HG03108 (cell line): ENCODE results near the gene SEC61A1.

Experiments used
- ATAC-seq: cut with Tn5 transposase; IDR thresholded peaks from one replicate; pipeline ENCODE4 v1.9.1; 2021; ENCODE audit warnings: moderate library complexity; ENCODE audit not compliant: unreplicated experiment

SEC61A1 gene

DNA sequence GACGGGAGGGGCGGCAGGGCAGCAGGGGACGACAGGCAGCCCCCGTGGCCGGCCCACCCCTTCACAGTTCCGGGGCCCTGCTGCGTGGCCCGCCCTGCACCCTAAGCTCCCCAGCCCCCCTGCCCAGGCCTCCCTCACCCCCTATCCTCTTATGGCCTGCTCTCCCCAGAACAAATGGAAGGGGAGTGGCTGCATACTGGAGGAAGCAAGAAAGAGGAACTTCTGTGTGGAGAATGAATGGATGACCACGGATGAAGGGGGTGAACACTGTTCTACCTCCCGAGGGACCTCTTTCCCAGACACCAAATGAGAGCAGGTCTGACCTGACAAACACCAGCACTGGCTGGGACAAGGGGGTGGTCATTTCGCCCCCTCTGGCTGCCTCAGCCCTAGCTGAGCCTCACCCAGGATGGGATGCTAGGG, 25.0 kb downstream of the SEC61A1 start:
- ATAC-seq = no peak

GRCh38 chr3:128077665-128078064, 25.4 kb downstream of the SEC61A1 start:
- no peak for ATAC-seq

DNA sequence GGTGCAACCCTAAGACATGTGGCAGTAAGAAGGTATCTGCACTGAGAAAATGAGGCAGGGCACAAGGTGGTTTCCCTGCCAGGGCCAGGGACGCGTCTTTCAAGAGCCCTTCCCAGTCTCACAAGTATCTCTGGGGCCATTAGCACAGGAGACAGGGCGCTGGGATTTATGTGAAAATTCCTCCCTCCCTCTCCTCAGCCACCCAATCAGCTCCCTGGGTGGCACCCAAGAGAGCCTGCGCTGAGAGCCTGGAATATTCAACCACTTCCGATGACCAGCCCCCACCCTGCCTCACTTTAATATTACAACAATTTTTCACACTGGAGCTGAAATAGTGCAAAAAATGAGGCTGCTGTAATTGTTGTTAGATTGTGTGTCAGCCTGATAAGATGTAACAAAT, 26.1 kb downstream of the SEC61A1 start:
- no peak for ATAC-seq

GRCh38 chr3:128078875-128079274, 26.6 kb downstream of the SEC61A1 start:
- ATAC-seq = no peak

- ATAC-seq = no peak
These were observed 27.6 kb downstream of the SEC61A1 start for GRCh38 chr3:128079823-128080222.

DNA sequence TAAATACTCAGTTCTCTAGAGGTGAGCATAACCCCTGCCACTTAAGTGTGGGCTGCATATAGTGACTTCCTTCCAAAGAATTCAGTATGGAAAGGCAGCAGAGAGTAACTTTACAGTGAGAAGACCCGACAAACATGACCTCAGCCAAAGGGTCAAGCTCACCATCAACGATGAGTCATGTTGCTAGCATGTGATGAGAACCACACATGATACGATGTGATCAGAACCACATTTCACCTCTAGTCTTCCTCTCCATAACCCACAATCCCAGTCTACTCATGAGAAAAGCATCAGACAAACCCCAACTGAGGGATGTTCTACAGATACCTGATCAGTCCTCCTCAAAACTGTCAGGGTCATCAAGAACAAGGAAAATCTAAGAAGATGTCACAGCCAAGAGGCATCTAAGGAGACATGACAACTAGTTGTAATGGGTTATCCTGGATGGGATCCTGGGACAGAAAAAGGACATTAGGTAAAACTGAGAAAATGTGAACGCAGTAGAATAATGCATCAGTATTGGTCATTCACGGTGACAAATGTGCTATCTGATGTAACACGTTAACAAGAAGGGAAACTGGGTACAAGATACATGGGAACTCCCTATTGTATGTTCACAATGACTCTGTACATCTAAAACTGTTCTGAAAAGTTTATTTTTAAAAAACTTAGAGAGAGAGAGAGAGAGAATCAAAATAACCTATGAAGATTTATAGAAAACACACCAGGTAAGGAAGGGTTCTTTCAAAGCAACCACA, 28.3 kb downstream of the SEC61A1 start:
- ATAC-seq = no peak

- no peak for ATAC-seq
These were observed 29.0 kb downstream of the SEC61A1 start for GRCh38 chr3:128081226-128081625.

DNA sequence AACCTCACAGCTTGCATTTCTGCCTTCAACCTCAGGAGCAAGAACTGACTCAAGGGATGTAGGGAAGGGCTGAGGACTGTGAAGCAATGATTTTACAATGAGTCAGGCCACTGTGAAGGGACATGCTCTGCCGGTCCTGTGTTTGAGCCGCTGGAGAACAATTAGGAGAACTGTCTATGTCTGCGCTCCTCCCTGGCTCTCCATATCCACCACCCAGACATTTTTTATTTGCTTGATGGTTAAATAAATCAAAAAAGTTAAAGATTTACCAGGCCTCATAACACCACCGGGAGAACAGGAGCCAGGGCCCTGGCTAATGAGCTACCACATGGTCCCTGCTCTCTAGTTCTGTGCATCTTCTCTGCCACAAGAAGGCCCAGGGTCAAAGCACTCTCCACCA, 29.6 kb downstream of the SEC61A1 start:
- ATAC-seq = no peak

DNA sequence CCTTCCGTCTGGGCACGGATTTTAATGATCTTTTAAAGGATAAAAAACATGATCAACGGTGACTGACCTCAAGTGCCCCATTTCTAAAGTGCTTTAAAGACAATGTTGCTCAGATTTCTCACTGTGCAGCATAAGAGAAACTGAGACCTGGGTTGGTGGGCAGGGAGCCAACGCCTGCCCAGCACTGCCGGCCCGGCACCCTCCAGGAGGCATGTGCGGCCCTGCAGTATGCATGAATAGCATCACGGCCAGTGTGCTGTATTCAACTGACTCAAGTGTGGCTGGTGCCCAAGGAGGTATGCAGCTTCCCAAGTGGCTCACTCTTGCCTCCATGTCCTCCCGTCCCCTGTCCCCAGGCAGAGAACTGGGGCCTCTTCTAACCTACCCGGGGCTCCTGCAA, 30.3 kb downstream of the SEC61A1 start:
- ATAC-seq = no peak

DNA sequence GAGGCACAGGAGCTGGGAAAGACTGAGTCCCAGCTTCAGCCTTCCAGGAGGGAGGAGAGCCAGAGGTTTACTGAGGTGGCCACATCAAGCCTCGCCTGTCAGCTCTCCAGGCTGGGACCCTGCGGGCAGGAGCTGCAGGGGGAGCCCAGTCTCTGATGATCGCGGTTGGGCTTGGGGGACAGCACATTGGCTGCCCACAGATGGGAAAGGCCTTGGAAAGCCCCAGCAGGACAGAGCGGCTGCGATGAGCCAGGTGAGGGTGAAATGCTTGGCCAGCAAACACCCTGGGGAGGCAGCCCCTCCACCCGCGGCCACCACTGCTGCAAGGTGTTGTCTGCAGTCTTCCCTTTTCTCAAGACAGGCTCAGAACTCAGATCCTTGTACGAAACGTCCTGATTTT, 31.2 kb downstream of the SEC61A1 start:
- ATAC-seq = no peak

DNA sequence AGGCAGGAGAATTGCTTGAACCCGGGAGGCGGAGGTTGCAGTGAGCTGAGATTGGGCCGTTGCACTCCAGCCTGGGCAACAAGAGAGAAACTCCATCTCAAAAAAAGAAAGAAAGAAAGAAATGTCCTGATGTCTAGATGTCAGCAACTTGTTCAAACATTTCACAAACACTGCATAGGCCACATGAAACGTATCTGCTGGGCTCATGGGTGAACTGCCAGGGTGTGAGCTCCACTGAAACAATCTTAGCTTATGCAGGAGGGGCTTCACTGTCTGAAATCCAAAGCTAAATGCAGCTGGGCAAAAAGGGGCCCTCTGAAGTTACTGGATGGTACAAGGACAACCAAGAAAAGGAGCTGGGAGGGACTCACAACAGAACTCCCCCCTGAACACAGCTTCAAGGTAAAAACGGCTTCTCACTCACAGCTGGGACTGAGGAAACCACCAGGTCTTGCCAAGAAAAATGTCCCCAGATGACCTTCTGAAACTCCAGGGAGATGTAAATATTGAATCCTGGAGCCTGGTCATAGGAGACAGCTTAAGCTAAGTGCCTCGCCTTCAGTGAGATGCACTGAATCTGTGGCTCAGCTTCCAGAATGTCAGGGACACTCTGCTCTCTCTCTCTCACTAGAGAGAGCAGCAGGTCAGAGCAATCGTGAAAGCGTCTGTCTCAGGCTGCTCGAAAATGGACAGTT, 31.9 kb downstream of the SEC61A1 start:
- no peak for ATAC-seq

DNA sequence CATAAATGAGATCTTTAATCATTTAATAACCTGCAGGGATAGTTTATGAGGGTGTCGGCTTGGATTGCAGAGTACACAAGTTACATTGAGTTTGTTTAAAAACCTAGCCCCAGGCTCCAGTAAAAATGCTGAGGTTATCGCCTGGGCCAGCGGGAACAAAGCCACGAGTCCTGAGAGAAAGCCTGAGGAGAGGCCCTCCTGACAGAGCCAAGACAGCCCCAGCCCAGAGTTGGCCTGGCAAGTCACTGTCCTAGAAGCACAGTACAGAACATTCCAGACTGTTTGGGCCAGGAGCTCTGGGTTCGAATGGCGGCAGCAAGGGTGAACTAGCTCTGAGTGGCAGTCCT, 32.4 kb downstream of the SEC61A1 start:
- no peak for ATAC-seq

DNA sequence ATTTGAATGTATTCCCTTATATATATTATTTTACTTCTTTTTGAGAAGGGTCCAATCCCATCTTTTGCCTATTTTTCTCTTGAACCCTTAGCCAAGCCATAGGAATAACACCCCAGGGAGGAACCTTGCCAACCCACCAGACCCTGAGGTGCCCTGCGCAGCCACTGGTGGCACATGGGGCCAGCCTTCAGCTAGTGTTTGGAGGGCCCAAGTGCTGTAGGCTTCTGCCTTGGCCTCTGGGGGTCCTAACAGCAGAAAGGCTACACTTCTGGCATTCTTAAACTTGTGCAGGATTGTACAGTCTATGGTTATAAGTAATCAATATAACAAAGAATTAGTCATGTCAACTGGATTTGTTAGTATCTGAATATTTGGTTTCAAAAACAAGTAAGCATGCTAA, 36.9 kb downstream of the SEC61A1 start:
- ATAC-seq = no peak

DNA sequence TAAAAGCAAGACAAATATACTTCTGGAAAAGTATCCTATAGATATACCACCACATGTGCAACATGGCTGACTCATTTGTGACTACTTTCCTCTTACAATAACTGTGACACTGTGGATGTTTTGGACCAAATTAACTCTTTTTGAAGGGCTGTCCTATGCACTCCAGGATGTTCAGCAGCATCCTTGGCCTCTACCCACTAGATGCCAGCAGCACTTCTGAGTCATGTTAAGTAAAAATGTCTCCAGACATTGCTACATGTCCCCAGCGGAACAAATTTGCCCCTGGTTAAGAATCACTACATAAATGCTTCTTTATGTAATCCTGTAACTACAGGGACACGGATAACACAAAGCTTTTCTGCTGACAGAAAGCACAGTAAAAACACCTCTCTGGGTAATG, 39.3 kb downstream of the SEC61A1 start:
- no peak for ATAC-seq

- ATAC-seq = no peak
These were observed 42.3 kb downstream of the SEC61A1 start for GRCh38 chr3:128094295-128095151.

GRCh38 chr3:128095222-128095703, 43.0 kb downstream of the SEC61A1 start:
- peak; percentile 83 for ATAC-seq

DNA sequence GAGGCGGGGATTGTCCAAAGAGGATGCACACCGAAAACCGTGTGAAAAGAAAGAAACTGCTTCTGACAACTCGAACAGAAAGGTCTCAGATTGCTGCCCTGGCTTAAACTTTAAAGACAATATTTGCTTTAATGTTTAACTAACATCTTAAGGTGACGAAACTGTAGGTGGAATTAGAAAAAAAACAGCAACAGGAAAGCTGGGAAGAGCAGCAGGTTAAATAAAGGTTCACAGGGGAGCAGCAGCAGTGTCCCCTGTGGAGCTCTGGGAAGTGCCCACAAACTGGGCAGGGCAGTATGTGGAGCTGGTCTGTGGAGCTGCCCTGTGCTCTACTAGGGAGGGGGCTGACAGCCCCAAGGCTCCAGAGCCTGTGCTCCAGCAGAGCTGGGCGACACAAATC, 46.0 kb downstream of the SEC61A1 start:
- ATAC-seq = no peak

DNA sequence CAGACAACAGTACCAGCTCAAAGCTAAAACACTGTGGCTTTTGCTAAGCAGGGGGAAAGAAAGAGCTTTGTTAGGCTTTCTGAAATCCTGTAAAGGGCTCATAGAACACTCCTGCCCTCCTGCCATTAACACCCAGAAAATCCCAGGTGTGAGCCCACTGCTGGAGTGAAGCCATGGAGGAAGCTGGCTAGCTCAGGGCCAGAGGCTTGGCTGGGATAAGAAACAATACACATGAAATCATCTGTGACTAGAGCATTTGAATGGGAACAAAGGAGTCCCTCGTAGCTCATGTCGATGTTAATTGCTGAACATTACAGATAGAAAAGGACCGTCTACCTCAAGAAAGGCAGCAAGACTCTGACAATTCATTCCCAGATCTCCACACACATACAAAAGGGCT, 47.9 kb downstream of the SEC61A1 start:
- ATAC-seq = no peak

GRCh38 chr3:128100638-128101037, 48.4 kb downstream of the SEC61A1 start:
- no peak for ATAC-seq

DNA sequence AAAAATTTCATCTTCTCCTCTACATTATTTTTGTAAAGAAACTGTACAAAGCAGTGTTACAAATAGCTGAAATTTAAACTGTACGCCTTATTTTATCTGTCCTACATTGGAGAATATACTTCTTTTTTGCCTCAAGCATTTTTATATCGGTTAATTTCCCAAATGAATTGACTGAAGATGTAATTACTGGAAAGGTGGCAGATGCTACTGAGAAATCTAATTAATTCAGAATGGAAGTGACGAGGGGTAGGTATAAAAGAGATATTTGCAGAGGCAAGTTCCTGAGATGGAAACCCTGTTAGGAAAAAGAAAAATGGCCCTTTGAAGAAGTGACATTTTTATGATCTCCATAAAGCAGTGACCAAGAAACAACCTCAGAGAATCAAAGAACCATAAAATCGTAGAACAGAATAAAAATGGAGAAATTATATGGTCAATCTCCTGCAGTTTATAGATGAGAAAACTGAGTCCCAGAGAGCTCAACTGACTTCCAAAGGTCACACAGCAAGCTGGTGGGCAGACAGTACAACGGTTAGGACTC, 51.0 kb downstream of the SEC61A1 start:
- ATAC-seq = no peak

- no peak for ATAC-seq
These were observed 55.6 kb downstream of the SEC61A1 start for GRCh38 chr3:128107834-128108233.
